Measurements from ENCODE around the gene IQCK. TPM values are rescaled to one million over a fixed set of nuclear protein-coding genes. Genes with fewer than 3 reads are reported as not detected.

Gene IQCK
- total RNA-seq, 2 donors from 2014 or later = 13.1 to 13.2 TPM

DNA sequence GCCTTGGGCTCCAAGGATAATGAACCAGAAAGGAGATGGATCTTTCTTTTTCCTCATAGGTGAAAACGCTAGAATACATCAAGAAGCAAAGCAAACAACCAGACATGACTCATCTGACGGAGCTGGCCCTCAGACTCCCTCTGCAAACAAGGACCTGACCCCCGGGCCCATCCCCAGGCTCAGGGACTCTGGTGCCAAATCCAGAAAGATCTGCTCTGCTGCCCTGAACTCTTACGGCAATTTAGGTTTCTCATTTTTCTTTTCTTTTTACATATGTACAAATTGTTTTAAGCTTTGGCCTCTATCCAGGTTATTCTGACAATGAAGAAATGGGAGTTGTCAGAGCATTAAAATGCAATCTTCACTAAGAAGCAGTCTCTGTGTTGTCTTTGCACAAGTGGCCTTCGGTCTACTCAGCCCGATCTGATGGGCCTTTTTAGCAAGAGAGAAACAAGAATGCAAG, 17.7 kb upstream of the IQCK start:
- TF ChIP-seq CTCF (IDR thresholded peaks at IDR 0.05) = no peak
- DNase-seq = peak; percentile 74
- no peaks in the 10 kb centered on the region for H3K9me3 ChIP-seq
- H3K4me1 ChIP-seq = peaks cover 30% of the 10 kb centered on the region
- intact Hi-C loops (cut with DNase I) = no loop called here
- H3K4me3 ChIP-seq = no peak overlapping the region
- H3K27ac ChIP-seq = peak overlapping the region; percentile 34
- H3K36me3 ChIP-seq = peaks cover 3% of the 10 kb centered on the region
- H3K27me3 ChIP-seq = no peaks in the 10 kb centered on the region
- H3K9ac ChIP-seq (ENCODE audit: low read depth in 2 of 2, low read length in 2 of 2) = no peak overlapping the region

GRCh38 chr16:19701091-19701490, 17.0 kb upstream of the IQCK start:
- TF ChIP-seq CTCF (IDR thresholded peaks at IDR 0.05) = no peak
- Histone ChIP-seq H3K9me3 (no peaks in the 10 kb centered on the region), H3K9ac (ENCODE audit: low read depth in 2 of 2, low read length in 2 of 2) (no peak overlapping the region), H3K36me3 (peaks cover 4% of the 10 kb centered on the region), H3K4me3 (no peak overlapping the region), H3K4me1 (peaks cover 26% of the 10 kb centered on the region), H3K27me3 (no peaks in the 10 kb centered on the region), H3K27ac (peak overlapping the region; percentile 34)
- no peak for DNase-seq
- intact Hi-C loops (cut with DNase I) = no loop called here

DNA sequence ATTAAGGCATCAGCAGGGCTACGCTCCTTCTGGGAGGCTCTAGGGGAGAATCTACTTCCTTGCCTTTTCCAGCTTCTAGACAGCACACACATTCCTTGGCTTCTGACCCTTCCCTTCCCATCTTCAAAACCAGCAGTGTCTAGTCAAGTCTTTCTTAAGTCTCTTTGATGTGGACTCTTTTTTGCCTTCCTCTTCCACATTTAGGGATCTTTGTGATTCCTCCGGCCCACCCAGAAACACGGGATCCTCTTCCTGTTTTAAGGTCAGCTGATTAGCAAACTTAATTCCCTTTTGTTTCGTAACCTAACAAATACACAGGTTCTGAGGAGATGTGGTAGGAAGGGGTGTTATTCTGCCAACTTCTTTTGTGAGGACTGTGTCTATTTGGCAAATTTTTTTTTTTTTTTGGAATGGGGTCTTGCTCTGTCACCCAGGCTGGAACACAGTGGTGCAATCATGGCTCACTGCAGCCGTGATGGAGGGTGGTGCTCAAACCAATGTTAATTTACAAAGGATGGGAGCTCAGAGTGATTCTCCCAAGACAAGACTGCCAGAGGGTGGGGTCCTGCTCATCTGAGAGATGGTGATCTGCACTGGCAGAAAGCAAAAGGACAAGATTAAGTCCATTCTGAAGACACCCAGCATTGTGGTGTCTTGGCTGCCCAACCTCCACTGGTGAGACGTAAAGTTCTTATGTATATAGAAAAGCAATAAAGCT, 14.7 kb upstream of the IQCK start:
- no peak for TF ChIP-seq CTCF (IDR thresholded peaks at IDR 0.05)
- H3K27ac ChIP-seq = peak overlapping the region; percentile 13
- DNase-seq = no peak

DNA sequence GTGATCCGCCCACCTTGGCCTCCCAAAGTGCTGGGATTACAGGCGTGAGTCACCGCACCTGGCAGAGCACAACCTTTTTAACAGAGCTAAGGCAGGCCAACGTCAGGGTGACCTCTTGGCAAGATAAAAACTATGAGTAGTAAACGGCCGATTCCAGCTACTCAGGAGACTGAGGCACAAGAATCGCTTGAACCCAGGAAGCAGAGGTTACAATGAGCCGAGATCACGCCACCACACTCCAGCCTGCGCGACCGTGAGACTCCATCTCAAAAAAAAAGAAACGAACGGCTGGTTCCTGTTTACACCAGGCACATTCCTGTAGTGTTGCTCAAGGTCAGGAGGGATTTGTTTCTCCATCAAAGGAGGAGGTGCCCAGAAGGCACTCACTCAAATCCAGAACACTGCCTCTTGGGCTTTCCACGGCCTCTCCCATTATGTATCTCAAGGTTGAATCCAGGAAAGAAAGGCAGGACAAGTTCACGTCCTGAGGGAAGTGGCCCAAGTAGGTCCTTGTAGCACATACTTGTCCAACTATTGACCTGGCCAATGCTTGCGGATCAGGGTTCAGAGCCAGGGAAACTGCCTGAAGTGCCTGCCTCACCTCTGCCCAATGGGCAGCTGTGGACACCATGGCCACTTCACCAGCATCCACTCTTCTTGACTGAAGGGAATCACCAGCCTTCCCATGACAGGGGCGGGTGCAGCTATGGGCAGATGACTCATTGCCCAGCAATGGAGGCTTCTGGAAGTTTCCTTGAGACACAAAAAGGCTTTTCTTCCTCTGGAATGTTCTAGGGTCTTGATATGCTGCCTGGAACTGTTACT, 13.5 kb upstream of the IQCK start:
- no peak for DNase-seq
- Histone ChIP-seq H3K4me1 (peaks cover 6% of the 10 kb centered on the region), H3K4me3 (no peak overlapping the region), H3K27me3 (no peaks in the 10 kb centered on the region), H3K9me3 (no peaks in the 10 kb centered on the region), H3K36me3 (peaks cover 4% of the 10 kb centered on the region), H3K27ac (peak overlapping the region; percentile 61), H3K9ac (ENCODE audit: low read depth in 2 of 2, low read length in 2 of 2) (no peak overlapping the region)
- no peak for TF ChIP-seq CTCF (IDR thresholded peaks at IDR 0.05)
- intact Hi-C loops (cut with DNase I) = no loop called here

More for the DNA sequence above, 14.7 kb upstream of the IQCK start:
- peaks cover 4% of the 10 kb centered on the region for H3K36me3 ChIP-seq
- H3K9me3 ChIP-seq = no peaks in the 10 kb centered on the region
- H3K27me3 ChIP-seq = no peaks in the 10 kb centered on the region
- intact Hi-C loops (cut with DNase I) = no loop called here
- peaks cover 6% of the 10 kb centered on the region for H3K4me1 ChIP-seq
- no peak overlapping the region for H3K9ac ChIP-seq (ENCODE audit: low read depth in 2 of 2, low read length in 2 of 2)
- no peak overlapping the region for H3K4me3 ChIP-seq

GRCh38 chr16:19705146-19705501, 12.9 kb upstream of the IQCK start:
- intact Hi-C loops (cut with DNase I) = no loop called here
- H3K36me3 ChIP-seq = peaks cover 6% of the 10 kb centered on the region
- no peak for TF ChIP-seq CTCF (IDR thresholded peaks at IDR 0.05)
- H3K4me3 ChIP-seq = no peak overlapping the region
- no peak overlapping the region for H3K9ac ChIP-seq (ENCODE audit: low read depth in 2 of 2, low read length in 2 of 2)
- H3K27ac ChIP-seq = peak overlapping the region; percentile 61
- no peaks in the 10 kb centered on the region for H3K4me1 ChIP-seq
- DNase-seq = no peak
- no peaks in the 10 kb centered on the region for H3K9me3 ChIP-seq
- H3K27me3 ChIP-seq = no peaks in the 10 kb centered on the region
